NCI-H1436 treated with DMSO at 0.1 percent for 48 hours (cell line): Measurements from ENCODE around the gene HSPD1.
A peak's percentile ranks its signal among the peaks of the same experiment; 100 is the strongest.
"Not testable (repeated sequence)": the region's sequence is repeated elsewhere in the genome, so short reads cannot be mapped to it uniquely, and the experiment has no call there.

Experiments
- DNase-seq: peaks from one replicate; lab custom pipeline; 2025; lab: John Stamatoyannopoulos, UW

HSPD1 gene

GRCh38 chr2:197496695-197497094 lies 2.9 kb downstream of the HSPD1 start:
- no peak for DNase-seq

GRCh38 chr2:197495433-197496134 lies 4.1 kb downstream of the HSPD1 start:
- no peak for DNase-seq

GRCh38 chr2:197487385-197487784 lies 12.3 kb downstream of the HSPD1 start:
- DNase-seq, result no peak

GRCh38 chr2:197486175-197486574 lies 13.5 kb downstream of the HSPD1 start:
- no peak for DNase-seq

GRCh38 chr2:197484248-197484647 lies 15.4 kb downstream of the HSPD1 start:
- DNase-seq, result not testable (repeated sequence)

GRCh38 chr2:197480165-197481036 lies 19.2 kb downstream of the HSPD1 start:
- DNase-seq, result no peak

- no peak for DNase-seq
Measured at GRCh38 chr2:197477797-197478196, 21.8 kb downstream of the HSPD1 start.

GRCh38 chr2:197472166-197472565 lies 27.5 kb downstream of the HSPD1 start:
- DNase-seq, result no peak

GRCh38 chr2:197464175-197464574 lies 35.5 kb downstream of the HSPD1 start:
- DNase-seq, result no peak

GRCh38 chr2:197461057-197461456 lies 38.6 kb downstream of the HSPD1 start:
- DNase-seq, result no peak

GRCh38 chr2:197460649-197461048 lies 39.0 kb downstream of the HSPD1 start:
- no peak for DNase-seq

GRCh38 chr2:197455428-197455827 lies 44.2 kb downstream of the HSPD1 start:
- no peak for DNase-seq

- no peak for DNase-seq
Measured at GRCh38 chr2:197454923-197455322, 44.7 kb downstream of the HSPD1 start.

GRCh38 chr2:197453914-197454398 lies 45.7 kb downstream of the HSPD1 start:
- no peak for DNase-seq

- DNase-seq, result peak; percentile 96
Measured at GRCh38 chr2:197453123-197453913, 46.3 kb downstream of the HSPD1 start, which contains the start of gene COQ10B. COQ10B (plus strand) TSS chr2:197453552; CDS start chr2:197453561, 9 bp downstream.

GRCh38 chr2:197452754-197453122 lies 46.9 kb downstream of the HSPD1 start:
- DNase-seq, result no peak

- DNase-seq, result not testable (repeated sequence)
Measured at GRCh38 chr2:197450935-197451358, 48.7 kb downstream of the HSPD1 start.

- no peak for DNase-seq
Measured at GRCh38 chr2:197450465-197450864, 49.2 kb downstream of the HSPD1 start.

GRCh38 chr2:197446844-197447243 lies 52.8 kb downstream of the HSPD1 start:
- no peak for DNase-seq

- no peak for DNase-seq
Measured at GRCh38 chr2:197445746-197446145, 53.9 kb downstream of the HSPD1 start.

GRCh38 chr2:197442857-197443256 lies 56.8 kb downstream of the HSPD1 start:
- DNase-seq, result no peak

- no peak for DNase-seq
Measured at GRCh38 chr2:197437380-197437779, 62.3 kb downstream of the HSPD1 start.
